SK-N-SH (cell line): ENCODE results near the gene DOK7.

Experiments used
- NRF1 ChIP-seq: IDR thresholded peaks from 2 replicates; pipeline ENCODE4 v1.6.1; 2012; ENCODE audit warnings: low read depth, mild to moderate bottlenecking, low read length
- SIN3A ChIP-seq: IDR thresholded peaks from 2 replicates; pipeline ENCODE4 v1.6.1; 2012; ENCODE audit warnings: low read depth, mild to moderate bottlenecking, low read length, moderate library complexity, borderline replicate concordance

DNA sequence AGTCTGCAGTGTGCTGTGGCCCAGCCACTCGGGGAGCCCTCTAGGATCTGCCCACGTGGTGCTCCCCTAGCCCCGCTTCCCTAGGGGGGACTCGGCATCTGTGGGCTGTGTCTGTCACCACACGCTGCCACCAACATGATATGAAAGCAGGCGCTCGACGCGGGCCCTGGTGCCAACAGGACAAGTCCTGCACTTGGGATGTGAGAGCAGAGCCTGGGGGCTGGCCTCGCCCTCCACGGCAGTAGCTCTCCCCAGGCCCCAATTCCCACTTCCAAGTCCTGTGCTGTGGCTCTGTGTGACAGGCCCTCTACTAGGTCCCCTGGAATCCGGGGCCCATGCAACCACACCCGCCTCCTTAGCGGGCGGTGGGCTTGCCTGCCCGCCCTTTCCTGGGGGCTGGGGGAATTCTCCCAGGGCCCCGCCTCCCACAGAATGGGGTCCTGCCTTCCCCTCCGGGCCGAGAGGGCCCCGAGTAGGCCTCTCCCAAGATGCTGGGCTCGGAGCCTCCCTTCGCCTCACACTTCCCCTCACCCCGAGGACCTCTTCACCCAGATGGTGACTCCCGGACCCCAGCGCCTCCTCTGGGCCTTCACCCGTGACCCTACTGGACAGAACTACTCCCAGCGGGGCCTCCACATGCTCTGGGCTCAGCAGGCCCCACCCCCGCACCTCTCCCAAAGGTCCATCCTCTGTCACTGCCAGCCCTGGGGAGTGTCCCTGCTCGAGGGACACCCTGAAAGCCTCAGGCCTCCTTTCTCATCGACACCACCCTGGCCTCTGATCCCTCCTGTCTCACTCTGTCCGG lies 57.9 kb downstream of the DOK7 start:
- no peak for TF ChIP-seq SIN3A
- no peak for TF ChIP-seq NRF1
